LNCaP clone FGC (cell line): ENCODE measurements around the gene SHH.
A peak's percentile ranks its signal among the peaks of the same experiment; 100 is the strongest.

ENCODE experiments used
- DNase-seq: peaks from one replicate; pipeline ENCODE4 v3.0.0-alpha.2; 2011; ENCODE audit warnings: low read depth
- H3K4me3 ChIP-seq: 2 replicates; pipeline ENCODE4 v1.5.1; 2011; ENCODE audit warnings: mild to moderate bottlenecking, low read depth, low read length, control low read depth
- TF ChIP-seq, protein P1 (sequence below): IDR thresholded peaks from 2 replicates; pipeline ENCODE4 v1.5.1; 2012; ENCODE audit warnings: mild to moderate bottlenecking; ENCODE audit not compliant: control insufficient read depth, insufficient read depth; ENCODE audit errors: extremely low read depth

SHH gene

DNA sequence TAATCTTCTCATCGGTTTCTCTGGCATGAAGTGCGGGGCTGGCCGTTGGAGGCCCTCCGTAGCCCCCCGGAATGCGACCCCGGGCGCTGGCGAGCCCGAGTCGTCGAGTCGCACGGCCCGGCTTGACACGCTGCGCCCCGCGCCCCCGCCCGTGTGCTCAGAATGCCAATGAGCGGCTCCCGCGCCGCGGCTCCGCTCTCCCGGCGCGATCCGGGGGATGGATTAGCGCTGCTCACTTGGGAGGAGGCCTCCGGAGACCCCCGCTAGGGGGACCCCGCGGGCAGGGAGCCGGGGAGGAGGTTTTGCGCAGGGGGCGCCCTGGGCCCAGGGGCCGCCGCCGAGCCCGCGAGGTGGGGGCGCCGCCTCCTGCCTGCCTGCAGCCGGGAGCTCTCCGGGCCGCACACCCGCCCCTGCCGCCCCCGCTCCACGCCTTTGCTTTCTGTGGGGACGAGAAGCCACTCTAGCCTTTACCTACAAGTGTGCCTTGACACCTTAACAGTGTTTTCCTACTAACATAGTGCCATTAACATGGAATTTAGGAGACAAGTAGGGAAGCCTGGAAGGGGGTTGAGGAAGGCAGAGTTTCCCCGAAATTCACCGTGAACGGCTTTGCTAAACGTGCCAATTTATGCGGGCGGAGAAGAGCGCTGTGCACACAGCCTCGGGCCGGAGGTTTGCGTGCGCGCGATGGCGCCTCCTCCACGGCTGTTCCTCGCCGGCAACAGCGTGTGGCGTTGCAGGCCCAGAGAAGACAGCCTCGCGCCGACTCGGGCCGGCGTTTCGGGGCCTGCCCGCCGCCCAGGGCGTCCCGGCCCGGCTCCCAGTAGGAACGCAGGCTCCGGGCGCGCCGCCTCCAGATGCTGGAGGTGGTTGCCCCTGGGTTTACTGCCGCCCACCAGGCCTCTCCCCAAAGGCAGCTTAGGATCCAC is 7.1 kb downstream of the SHH start:
- no peak for DNase-seq
- TF ChIP-seq, protein P1, sequence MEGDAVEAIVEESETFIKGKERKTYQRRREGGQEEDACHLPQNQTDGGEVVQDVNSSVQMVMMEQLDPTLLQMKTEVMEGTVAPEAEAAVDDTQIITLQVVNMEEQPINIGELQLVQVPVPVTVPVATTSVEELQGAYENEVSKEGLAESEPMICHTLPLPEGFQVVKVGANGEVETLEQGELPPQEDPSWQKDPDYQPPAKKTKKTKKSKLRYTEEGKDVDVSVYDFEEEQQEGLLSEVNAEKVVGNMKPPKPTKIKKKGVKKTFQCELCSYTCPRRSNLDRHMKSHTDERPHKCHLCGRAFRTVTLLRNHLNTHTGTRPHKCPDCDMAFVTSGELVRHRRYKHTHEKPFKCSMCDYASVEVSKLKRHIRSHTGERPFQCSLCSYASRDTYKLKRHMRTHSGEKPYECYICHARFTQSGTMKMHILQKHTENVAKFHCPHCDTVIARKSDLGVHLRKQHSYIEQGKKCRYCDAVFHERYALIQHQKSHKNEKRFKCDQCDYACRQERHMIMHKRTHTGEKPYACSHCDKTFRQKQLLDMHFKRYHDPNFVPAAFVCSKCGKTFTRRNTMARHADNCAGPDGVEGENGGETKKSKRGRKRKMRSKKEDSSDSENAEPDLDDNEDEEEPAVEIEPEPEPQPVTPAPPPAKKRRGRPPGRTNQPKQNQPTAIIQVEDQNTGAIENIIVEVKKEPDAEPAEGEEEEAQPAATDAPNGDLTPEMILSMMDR, result peak; percentile 90
- H3K4me3 ChIP-seq, result peak overlapping the region; percentile 40

GRCh38 chr7:155804431-155804831 is 7.8 kb downstream of the SHH start:
- no peak for DNase-seq
- TF ChIP-seq, protein P1, result no peak
- no peak overlapping the region for H3K4me3 ChIP-seq

- H3K4me3 ChIP-seq, result no peak overlapping the region
- no peak for DNase-seq
- TF ChIP-seq, protein P1, result no peak
Measured at GRCh38 chr7:155803418-155804376, 8.6 kb downstream of the SHH start.

GRCh38 chr7:155802906-155803417 is 9.3 kb downstream of the SHH start:
- H3K4me3 ChIP-seq, result no peak overlapping the region
- no peak for DNase-seq
- TF ChIP-seq, protein P1, result no peak

DNA sequence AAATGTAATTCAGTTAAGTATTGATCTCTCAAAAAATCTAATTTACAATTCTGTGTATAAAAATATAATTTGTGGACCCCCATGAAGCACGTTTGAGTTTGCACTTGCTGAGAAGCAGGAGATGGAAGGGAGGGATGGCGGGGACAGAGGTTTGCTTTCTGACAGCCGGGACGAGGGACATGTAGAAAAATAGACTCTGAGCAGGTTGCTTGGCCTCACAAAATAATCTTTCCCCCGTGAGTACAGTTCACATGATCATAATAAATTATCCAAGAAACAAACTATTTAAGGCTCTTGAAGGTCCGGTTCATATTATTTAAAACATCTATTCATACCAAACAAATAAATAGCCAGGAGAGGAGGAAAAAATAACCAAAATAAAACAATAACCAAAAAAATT is 10.0 kb downstream of the SHH start:
- no peak for DNase-seq
- H3K4me3 ChIP-seq, result no peak overlapping the region
- TF ChIP-seq, protein P1, result no peak

DNA sequence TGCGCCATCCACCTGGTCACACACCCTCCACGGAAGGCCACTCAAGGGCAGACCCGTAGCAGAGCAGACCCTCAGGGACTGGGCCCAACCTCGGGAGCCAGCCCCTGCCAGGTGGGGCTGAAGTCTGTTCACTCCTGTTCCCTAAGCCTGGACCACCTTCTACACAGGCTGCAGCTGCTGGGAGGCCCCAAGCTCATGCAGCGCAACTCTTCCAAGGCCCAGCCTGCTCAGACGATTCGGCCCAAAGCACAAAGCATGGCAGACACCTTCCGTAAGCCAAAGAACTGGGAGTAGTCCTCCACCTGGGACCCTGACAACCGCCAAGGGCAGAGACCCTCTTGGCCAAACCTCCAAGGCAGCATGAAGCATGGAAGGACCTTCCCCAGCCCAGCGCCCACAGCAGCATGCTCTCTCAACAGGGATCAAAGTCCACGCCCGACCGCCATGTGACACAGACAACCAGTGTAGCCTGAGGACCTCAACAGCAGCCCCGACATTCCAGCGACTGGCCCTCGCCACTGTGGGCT is 11.5 kb downstream of the SHH start:
- DNase-seq, result no peak
- TF ChIP-seq, protein P1, result no peak
- no peak overlapping the region for H3K4me3 ChIP-seq
